Prostate gland (tissue), 2 donors: ENCODE results near the gene PTMA. TPM values are rescaled to one million over a fixed set of nuclear protein-coding genes. Genes with fewer than 3 reads are reported as not detected.

Source experiments
- DNase-seq: peaks from one replicate; pipeline ENCODE4 v3.0.0-alpha.2; 2019; ENCODE audit warnings: low spot score
- H3K27ac ChIP-seq, 2 donors: fragments of 200-600 bp; sonication (generic); 2 replicates each; pipeline ENCODE4 v1.5.1; 2017 to 2019
- H3K27me3 ChIP-seq: fragments of 200-600 bp; sonication (generic); replicated peaks from 2 replicates; pipeline ENCODE4 v1.5.1; 2019; ENCODE audit not compliant: insufficient read depth
- H3K36me3 ChIP-seq, 2 donors: fragments of 200-600 bp; sonication (generic); 1 replicate in 1 of 2; 2 replicates in 1 of 2; pipeline versions ENCODE4 v1.5.1 to v1.8.1; 2017 to 2019
- H3K4me1 ChIP-seq: fragments of 200-600 bp; sonication (generic); replicated peaks from 2 replicates; pipeline ENCODE4 v1.5.1; 2019
- H3K4me3 ChIP-seq, 2 donors: fragments of 200-600 bp; sonication (generic); 2 replicates each; pipeline ENCODE4 v1.5.1; 2017 to 2019
- H3K9me3 ChIP-seq: fragments of 200-600 bp; sonication (generic); 2 replicates; pipeline ENCODE4 v1.5.1; 2017
- CTCF ChIP-seq, 4 experiments: fragments of 200-600 bp in 2 of 4; fragments of 450-650 bp in 2 of 4; sonication (generic) in 2 of 4; IDR thresholded peaks; 1 replicate in 3 of 4; 2 replicates in 1 of 4; pipeline ENCODE4 v1.5.1; 2016 to 2019; ENCODE audit warnings: antibody characterized with exemption in 4 of 4, mild to moderate bottlenecking in 2 of 4, moderate library complexity in 2 of 4
- POLR2A ChIP-seq: fragments of 450-650 bp; IDR thresholded peaks from one replicate; pipeline ENCODE4 v1.6.1; 2016; ENCODE audit warnings: antibody characterized with exemption, mild to moderate bottlenecking
- POLR2AphosphoS5 ChIP-seq: sonication (generic); formaldehyde crosslinking; IDR thresholded peaks from one replicate; pipeline ENCODE4 v1.6.1; 2017; ENCODE audit warnings: antibody characterized with exemption
- WGBS: methylation state at CpG from one replicate; pipeline ENCODE4 v1.1.5; 2018; 5-methylcytosine and 5-hydroxymethylcytosine counted together
- intact Hi-C: fragments of 100-400 bp; cut with DNase I; formaldehyde crosslinking; loops from one replicate; pipeline ENCODE4 v1.14.2; 2022
- total RNA-seq, 2 donors: library from RNA; depleted of rRNA; stranded (reverse); fragments of >200 nt; gene quantifications; one replicate each; pipeline ENCODE4 v1.1.0, GENCODE V29; 2016

Gene PTMA
- total RNA-seq, 2 donors from 2014 or later, result 418 to 613 TPM

- TF ChIP-seq CTCF (IDR thresholded peaks at IDR 0.05), result no peak
- TF ChIP-seq POLR2AphosphoS5, result no peak
- TF ChIP-seq POLR2A, result no peak
- DNase-seq, result no peak
- intact Hi-C loops, result no loop called here
- Histone ChIP-seq H3K36me3 (no peaks in the 10 kb centered on the region), H3K4me1 (no peaks in the 10 kb centered on the region), H3K27ac (no peak overlapping the region), H3K9me3 (no peaks in the 10 kb centered on the region), H3K4me3 (no peak overlapping the region), H3K27me3 (no peaks in the 10 kb centered on the region)
- WGBS, result 82% methylated on average over 15 of the region's 15 CpGs
Measured at GRCh38 chr2:231689124-231689893, 19.0 kb upstream of the PTMA start.

- no peak for DNase-seq
- H3K9me3 ChIP-seq, result no peaks in the 10 kb centered on the region
- H3K36me3 ChIP-seq, result no peaks in the 10 kb centered on the region
- no peak overlapping the region for H3K4me3 ChIP-seq
- intact Hi-C loops, result no loop called here
- WGBS, result 58% methylated on average over 9 of the region's 9 CpGs
- no peaks in the 10 kb centered on the region for H3K27me3 ChIP-seq
- no peaks in the 10 kb centered on the region for H3K4me1 ChIP-seq
- no peak overlapping the region for H3K27ac ChIP-seq
- no peak for TF ChIP-seq POLR2AphosphoS5
- TF ChIP-seq POLR2A, result no peak
- TF ChIP-seq CTCF (IDR thresholded peaks at IDR 0.05), result no peak
Measured at GRCh38 chr2:231691251-231691772, 17.0 kb upstream of the PTMA start.

- no peaks in the 10 kb centered on the region for H3K9me3 ChIP-seq
- intact Hi-C loops, result no loop called here
- DNase-seq, result no peak
- H3K4me1 ChIP-seq, result no peaks in the 10 kb centered on the region
- no peaks in the 10 kb centered on the region for H3K27me3 ChIP-seq
- TF ChIP-seq POLR2AphosphoS5, result no peak
- no peak for TF ChIP-seq POLR2A
- no peak for TF ChIP-seq CTCF (IDR thresholded peaks at IDR 0.05)
- H3K36me3 ChIP-seq, result no peaks in the 10 kb centered on the region
- 93% methylated on average over 7 of the region's 13 CpGs for WGBS
- no peak overlapping the region for H3K4me3 ChIP-seq
- no peak overlapping the region for H3K27ac ChIP-seq
Measured at GRCh38 chr2:231692847-231693246, 15.5 kb upstream of the PTMA start.

GRCh38 chr2:231693956-231694355 lies 14.4 kb upstream of the PTMA start:
- H3K9me3 ChIP-seq, result no peaks in the 10 kb centered on the region
- WGBS, result 87% methylated on average over 7 of the region's 7 CpGs
- no peaks in the 10 kb centered on the region for H3K4me1 ChIP-seq
- H3K4me3 ChIP-seq, result no peak overlapping the region
- no peaks in the 10 kb centered on the region for H3K27me3 ChIP-seq
- DNase-seq, result no peak
- intact Hi-C loops, result no loop called here
- TF ChIP-seq CTCF (IDR thresholded peaks at IDR 0.05) (no peak), POLR2A (no peak), POLR2AphosphoS5 (no peak)
- no peak overlapping the region for H3K27ac ChIP-seq
- no peaks in the 10 kb centered on the region for H3K36me3 ChIP-seq

- WGBS, result 57% methylated on average over 2 of the region's 2 CpGs
- no peaks in the 10 kb centered on the region for H3K9me3 ChIP-seq
- intact Hi-C loops, result no loop called here
- H3K27ac ChIP-seq, result no peak overlapping the region
- no peaks in the 10 kb centered on the region for H3K4me1 ChIP-seq
- no peaks in the 10 kb centered on the region for H3K27me3 ChIP-seq
- TF ChIP-seq CTCF (IDR thresholded peaks at IDR 0.05) (no peak), POLR2AphosphoS5 (peak; percentile 28), POLR2A (no peak)
- no peak for DNase-seq
- H3K4me3 ChIP-seq, result no peak overlapping the region
- H3K36me3 ChIP-seq, result no peaks in the 10 kb centered on the region
Measured at GRCh38 chr2:231696004-231696367, 12.3 kb upstream of the PTMA start.
